HFF-Myc (cell line): Measurements from ENCODE around the gene DDX53.

Source experiments
- DNase-seq: peaks from one replicate; pipeline ENCODE4 v3.0.0-alpha.2; 2011; ENCODE audit warnings: low read depth; ENCODE audit errors: extremely low read depth
- H3K4me3 ChIP-seq: replicated peaks from 2 replicates; pipeline ENCODE4 v1.5.1; 2011; ENCODE audit warnings: low read depth, mild to moderate bottlenecking, control low read depth, low read length
- CTCF ChIP-seq: IDR thresholded peaks from 2 replicates; pipeline ENCODE4 v1.5.1; 2012; ENCODE audit warnings: mild to moderate bottlenecking, low read depth, low read length, control low read depth; ENCODE audit errors: missing control alignments

Gene DDX53

GRCh38 chrX:23046443-23046842 lies 46.7 kb downstream of the DDX53 start:
- DNase-seq: no peak
- H3K4me3 ChIP-seq: no peak overlapping the region
- no peak for TF ChIP-seq CTCF

- no peak for DNase-seq
- H3K4me3 ChIP-seq: no peak overlapping the region
- TF ChIP-seq CTCF: no peak
These were observed 49.2 kb downstream of the DDX53 start for GRCh38 chrX:23048806-23049573.

GRCh38 chrX:23052324-23052723 lies 52.6 kb downstream of the DDX53 start:
- no peak for TF ChIP-seq CTCF

More at GRCh38 chrX:23052324-23052723, 52.6 kb downstream of the DDX53 start:
- H3K4me3 ChIP-seq: no peak overlapping the region
- DNase-seq: no peak
